ENCODE results near the gene GAB2.

DNA sequence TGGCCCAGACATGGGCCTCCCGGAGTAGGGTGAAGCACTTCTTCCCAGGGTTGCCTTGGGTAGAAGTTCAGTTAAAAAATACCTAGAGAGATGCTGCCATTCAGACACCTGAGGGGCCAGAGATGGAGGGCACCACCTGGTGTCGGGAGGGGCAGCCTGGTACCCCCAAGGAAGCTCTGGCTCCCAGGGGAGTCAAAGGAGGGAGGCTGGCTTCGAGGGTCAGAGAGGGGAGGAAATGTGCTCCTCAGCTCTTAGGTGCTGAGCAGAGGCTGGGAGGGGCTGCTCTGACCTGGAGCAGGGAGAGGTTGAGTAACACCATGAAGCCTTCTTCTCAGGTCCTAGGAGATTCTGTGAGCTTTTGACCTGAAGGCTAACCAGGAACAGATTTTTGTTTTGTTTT is 227.8 kb downstream of the GAB2 start:
- TF ChIP-seq, protein P1, sequence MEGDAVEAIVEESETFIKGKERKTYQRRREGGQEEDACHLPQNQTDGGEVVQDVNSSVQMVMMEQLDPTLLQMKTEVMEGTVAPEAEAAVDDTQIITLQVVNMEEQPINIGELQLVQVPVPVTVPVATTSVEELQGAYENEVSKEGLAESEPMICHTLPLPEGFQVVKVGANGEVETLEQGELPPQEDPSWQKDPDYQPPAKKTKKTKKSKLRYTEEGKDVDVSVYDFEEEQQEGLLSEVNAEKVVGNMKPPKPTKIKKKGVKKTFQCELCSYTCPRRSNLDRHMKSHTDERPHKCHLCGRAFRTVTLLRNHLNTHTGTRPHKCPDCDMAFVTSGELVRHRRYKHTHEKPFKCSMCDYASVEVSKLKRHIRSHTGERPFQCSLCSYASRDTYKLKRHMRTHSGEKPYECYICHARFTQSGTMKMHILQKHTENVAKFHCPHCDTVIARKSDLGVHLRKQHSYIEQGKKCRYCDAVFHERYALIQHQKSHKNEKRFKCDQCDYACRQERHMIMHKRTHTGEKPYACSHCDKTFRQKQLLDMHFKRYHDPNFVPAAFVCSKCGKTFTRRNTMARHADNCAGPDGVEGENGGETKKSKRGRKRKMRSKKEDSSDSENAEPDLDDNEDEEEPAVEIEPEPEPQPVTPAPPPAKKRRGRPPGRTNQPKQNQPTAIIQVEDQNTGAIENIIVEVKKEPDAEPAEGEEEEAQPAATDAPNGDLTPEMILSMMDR (IDR thresholded peaks at IDR 0.05) = no peak
- TF ChIP-seq POLR2A (IDR thresholded peaks at IDR 0.05) = no peak

Data from suprapubic skin (tissue), 3 donors.